Measurements from ENCODE around the gene DNAH14. TPM values are rescaled to one million over a fixed set of nuclear protein-coding genes. Genes with fewer than 3 reads are reported as not detected.
"Not testable (repeated sequence)": the region's sequence is repeated elsewhere in the genome, so short reads cannot be mapped to it uniquely, and the experiment has no call there.

DNAH14 gene
- total RNA-seq, 2 experiments from 2014 or later: 0.55 TPM; not detected in 1

DNA sequence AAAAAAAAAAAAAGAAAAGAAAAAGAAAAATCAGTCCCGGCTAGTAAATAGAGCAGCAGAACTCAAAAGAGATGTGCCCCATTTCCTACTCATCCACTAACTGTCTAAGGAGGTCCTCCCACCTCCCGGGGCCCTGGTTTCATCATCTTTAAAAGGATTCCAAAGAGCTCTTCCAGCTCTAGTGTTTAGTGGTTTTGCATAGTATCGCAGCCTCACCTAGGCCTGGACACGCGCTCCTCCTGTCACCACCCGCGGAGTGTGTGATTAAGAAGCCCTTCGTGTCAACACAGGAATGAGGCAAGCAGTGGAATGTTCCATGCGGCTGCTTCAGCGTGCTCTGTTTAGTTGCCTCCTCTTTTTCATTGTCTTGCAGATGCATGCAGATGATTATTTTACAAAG lies 449.4 kb downstream of the DNAH14 start:
- intact Hi-C loops (cut with micrococcal nuclease): no loop called here
- POLR2A ChIA-PET: no interaction called here

DNA sequence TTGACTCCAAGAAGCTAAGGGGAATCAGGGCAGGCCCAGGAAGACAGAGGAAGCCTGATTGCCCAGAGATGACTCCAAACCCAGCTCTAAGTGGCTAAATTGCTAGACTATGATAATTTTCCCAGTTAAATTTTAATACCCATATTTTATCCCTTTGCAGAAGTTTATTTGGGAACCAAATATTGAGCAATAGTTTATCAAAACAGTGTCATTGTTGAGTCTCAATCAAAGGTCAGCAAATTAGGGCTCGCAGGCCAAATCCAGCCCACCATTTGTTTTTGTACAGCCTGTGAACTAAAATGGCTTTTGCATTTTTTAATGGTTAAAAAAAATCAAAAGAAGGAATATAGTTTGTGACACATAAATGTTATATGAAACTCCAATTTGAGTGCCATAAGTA lies 451.2 kb downstream of the DNAH14 start:
- Mint-ChIP-seq H3K27ac (no peak overlapping the region), H3K27me3 (no peaks in the 10 kb centered on the region), H3K4me1 (ENCODE audit: low read depth) (no peaks in the 10 kb centered on the region), H3K4me3 (no peak overlapping the region), H3K36me3 (no peaks in the 10 kb centered on the region), H3K9me3 (no peaks in the 10 kb centered on the region)
- ChIA-PET POLR2A (no interaction called here), CTCF (no interaction called here)
- intact Hi-C loops (cut with micrococcal nuclease): no loop called here
- no peak for DNase-seq

More for the DNA sequence above, 449.4 kb downstream of the DNAH14 start:
- no peaks in the 10 kb centered on the region for H3K27me3 Mint-ChIP-seq
- CTCF ChIA-PET: no interaction called here
- no peaks in the 10 kb centered on the region for H3K4me1 Mint-ChIP-seq (ENCODE audit: low read depth)
- no peaks in the 10 kb centered on the region for H3K36me3 Mint-ChIP-seq
- no peak for DNase-seq
- no peak overlapping the region for H3K27ac Mint-ChIP-seq
- H3K4me3 Mint-ChIP-seq: no peak overlapping the region
- H3K9me3 Mint-ChIP-seq: no peaks in the 10 kb centered on the region

DNA sequence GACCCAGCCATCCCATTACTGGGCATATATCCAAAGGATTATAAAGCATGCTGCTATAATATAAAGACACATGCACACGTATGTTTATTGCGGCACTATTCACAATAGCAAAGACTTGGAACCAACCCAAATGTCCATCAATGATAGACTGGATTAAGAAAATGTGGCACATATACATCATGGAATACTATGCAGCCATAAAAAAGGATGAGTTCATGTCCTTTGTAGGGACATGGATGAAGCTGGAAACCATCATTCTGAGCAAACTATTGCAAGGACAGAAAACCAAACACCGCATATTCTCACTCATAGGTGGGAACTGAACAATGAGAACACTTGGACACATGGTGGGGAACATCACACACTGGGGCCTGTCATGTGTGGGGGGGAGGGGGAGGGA lies 457.4 kb downstream of the DNAH14 start:
- not testable (repeated sequence) for H3K27me3 Mint-ChIP-seq

DNA sequence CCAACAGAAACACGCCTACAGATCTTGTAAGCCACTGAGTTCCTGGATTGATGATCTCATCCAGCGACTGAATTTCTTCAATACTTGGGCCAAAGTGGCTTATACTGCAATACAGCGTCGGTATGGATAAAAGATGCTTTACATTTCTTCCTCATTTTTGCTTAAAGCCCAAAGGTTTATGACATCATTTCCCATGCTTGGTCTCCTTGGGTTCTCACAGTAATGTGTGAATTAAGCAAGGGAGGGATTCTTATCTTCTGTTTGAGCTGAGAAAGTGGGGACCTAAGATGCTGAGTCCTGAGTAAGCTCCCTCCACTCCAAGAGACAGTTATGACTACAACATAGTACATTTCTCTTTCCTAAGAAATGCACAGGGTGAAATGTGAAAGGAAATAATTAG lies 458.9 kb downstream of the DNAH14 start:
- POLR2A ChIA-PET: no interaction called here
- Mint-ChIP-seq H3K4me3 (no peak overlapping the region), H3K27ac (no peak overlapping the region), H3K36me3 (no peaks in the 10 kb centered on the region), H3K4me1 (ENCODE audit: low read depth) (peaks cover 4% of the 10 kb centered on the region), H3K9me3 (no peaks in the 10 kb centered on the region), H3K27me3 (no peaks in the 10 kb centered on the region)
- CTCF ChIA-PET: no interaction called here
- intact Hi-C loops (cut with micrococcal nuclease): no loop called here
- no peak for DNase-seq

More for the DNA sequence above, 457.4 kb downstream of the DNAH14 start:
- intact Hi-C loops (cut with micrococcal nuclease); H3K4me3 Mint-ChIP-seq; H3K4me1 Mint-ChIP-seq (ENCODE audit: low read depth); DNase-seq; H3K27ac Mint-ChIP-seq; CTCF ChIA-PET; H3K9me3 Mint-ChIP-seq; H3K36me3 Mint-ChIP-seq; POLR2A ChIA-PET: not testable (repeated sequence)

DNA sequence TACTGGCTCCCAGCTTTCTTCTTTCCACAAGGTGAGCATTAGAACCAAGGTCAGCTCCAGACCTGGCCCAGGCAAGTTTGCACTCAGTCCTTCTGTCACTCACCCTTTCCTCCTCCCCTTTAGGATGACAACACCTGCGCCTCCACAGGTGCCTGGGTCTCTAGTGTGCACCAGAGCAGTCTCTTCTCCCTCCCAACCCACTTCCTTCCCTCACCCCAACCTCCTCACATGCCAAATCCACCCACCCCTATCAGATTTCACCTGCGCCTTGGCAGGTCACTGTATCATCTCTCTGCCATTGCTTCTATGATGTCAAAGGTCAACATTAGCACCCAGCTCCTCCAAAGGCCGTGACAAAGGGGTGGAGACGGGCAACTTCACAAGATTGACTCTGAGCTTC lies 460.4 kb downstream of the DNAH14 start:
- Mint-ChIP-seq H3K27ac (no peak overlapping the region), H3K27me3 (no peaks in the 10 kb centered on the region), H3K9me3 (no peaks in the 10 kb centered on the region), H3K36me3 (no peaks in the 10 kb centered on the region), H3K4me3 (no peak overlapping the region), H3K4me1 (ENCODE audit: low read depth) (peaks cover 4% of the 10 kb centered on the region)
- ChIA-PET POLR2A (no interaction called here), CTCF (no interaction called here)
- no peak for DNase-seq
- intact Hi-C loops (cut with micrococcal nuclease): no loop called here

DNA sequence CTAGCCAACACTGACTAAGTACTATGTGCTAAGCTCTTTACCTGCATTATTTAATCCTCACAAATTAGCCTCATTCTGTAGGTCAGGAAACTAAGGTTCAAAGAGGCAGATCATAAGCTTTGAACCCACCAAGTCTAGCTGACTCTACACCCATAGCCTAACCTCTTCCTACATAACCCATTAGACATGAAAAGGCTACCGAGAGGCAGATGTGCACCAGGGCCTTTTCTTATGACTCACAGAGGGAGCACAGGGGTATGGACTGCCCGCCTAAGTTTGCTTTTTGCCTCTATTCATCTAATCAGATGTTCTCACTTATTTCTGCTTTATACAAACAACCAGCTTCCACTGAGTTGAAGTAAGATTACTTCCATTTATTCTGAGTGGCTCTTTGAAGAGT lies 466.9 kb downstream of the DNAH14 start:
- POLR2A ChIA-PET: no interaction called here
- no peaks in the 10 kb centered on the region for H3K4me1 Mint-ChIP-seq (ENCODE audit: low read depth)
- peaks cover 30% of the 10 kb centered on the region for H3K36me3 Mint-ChIP-seq
- DNase-seq: no peak
- H3K4me3 Mint-ChIP-seq: no peak overlapping the region
- CTCF ChIA-PET: interaction anchor here (0.7 kb wide), 1 partner anchor 592 kb away, joined by 3 read pairs; no protein-coding TSS in a partner anchor
- intact Hi-C loops (cut with micrococcal nuclease): no loop called here
- no peak overlapping the region for H3K27ac Mint-ChIP-seq
- H3K9me3 Mint-ChIP-seq: no peaks in the 10 kb centered on the region
- H3K27me3 Mint-ChIP-seq: no peaks in the 10 kb centered on the region

DNA sequence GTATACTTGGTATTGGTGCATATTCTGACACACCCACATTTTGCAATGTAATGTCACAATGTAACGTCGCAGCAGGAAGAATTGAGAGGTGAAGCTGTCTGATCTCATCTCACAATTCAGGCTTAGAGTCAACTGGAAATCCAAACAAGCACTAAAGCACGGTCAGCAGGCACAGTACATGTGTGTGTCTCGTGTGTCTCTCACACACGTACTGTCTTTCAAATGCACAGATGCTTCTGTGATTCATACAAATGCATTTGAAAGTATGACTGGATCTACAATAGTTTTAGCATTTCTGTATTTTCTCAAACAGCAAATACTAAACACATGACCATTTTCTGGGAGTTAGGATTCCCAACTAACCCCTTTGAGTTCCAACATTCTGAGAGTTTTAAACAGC lies 471.5 kb downstream of the DNAH14 start:
- Mint-ChIP-seq H3K27ac (no peak overlapping the region), H3K4me1 (ENCODE audit: low read depth) (no peaks in the 10 kb centered on the region), H3K9me3 (no peaks in the 10 kb centered on the region), H3K4me3 (no peak overlapping the region), H3K36me3 (peaks cover 49% of the 10 kb centered on the region), H3K27me3 (no peaks in the 10 kb centered on the region)
- CTCF ChIA-PET: no interaction called here
- POLR2A ChIA-PET: no interaction called here
- intact Hi-C loops (cut with micrococcal nuclease): no loop called here
- no peak for DNase-seq

DNA sequence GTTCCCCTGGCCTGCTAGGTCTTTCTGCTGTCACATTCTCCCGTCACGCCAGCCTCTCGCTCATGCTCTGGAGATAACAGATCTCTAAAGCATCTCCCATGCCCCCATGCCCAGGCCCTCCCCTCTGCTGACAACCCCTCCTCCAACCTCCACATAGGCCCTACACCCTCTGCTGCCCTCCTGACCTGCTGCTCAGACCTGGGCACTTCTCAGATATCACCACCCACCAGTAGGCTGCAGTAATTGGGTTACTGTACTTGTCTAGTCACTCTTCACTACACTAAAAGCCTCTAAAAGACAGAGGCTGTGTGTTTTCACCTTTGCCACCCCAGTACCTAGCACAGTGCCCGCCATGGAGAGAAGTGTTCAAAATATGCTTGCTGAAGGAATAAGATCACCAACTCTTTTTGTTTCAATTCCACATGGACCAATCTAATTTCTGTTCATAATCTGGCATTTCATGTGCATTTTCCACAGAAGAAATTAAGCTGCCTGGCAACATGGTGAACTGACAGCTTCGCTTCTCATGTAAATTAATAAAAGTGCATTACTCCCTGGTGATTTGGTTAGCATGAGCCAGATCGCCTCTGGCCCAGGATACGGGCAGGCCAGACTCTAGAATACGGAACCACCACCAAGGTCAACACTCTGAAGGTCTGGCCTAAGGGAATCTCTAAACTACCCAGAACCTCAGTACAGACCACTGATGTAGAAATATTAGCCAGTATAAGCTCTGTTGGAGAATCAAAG lies 477.7 kb downstream of the DNAH14 start:
- no peak for DNase-seq
- no peak overlapping the region for H3K4me3 Mint-ChIP-seq
- H3K4me1 Mint-ChIP-seq (ENCODE audit: low read depth): no peaks in the 10 kb centered on the region
- peaks cover 56% of the 10 kb centered on the region for H3K36me3 Mint-ChIP-seq
- ChIA-PET POLR2A (no interaction called here), CTCF (no interaction called here)
- intact Hi-C loops (cut with micrococcal nuclease): no loop called here
- no peaks in the 10 kb centered on the region for H3K27me3 Mint-ChIP-seq
- H3K27ac Mint-ChIP-seq: no peak overlapping the region
- no peaks in the 10 kb centered on the region for H3K9me3 Mint-ChIP-seq

DNA sequence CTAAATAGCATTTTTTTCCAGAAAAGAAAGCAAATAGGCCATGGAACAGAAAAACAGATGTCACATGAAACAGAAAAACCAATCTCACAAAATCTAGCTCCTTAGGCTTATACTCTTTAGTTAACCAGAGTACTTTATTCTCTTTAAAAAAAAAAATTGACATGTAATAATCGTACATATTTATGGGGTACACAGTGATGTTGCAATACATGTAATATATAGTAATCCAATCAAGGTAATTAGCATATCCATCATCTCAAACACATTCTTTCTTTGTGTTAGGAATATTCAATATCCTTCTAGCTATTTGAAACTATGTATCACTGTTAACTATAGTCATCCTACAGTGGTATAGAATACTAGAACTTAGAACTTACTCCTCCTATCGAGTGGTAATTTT lies 478.3 kb downstream of the DNAH14 start:
- H3K36me3 Mint-ChIP-seq: peaks cover 61% of the 10 kb centered on the region
- no peak overlapping the region for H3K4me3 Mint-ChIP-seq
- no peaks in the 10 kb centered on the region for H3K9me3 Mint-ChIP-seq
- no peaks in the 10 kb centered on the region for H3K4me1 Mint-ChIP-seq (ENCODE audit: low read depth)
- POLR2A ChIA-PET: interaction anchor here (0.7 kb wide), 1 partner anchor 475 kb away, joined by 3 read pairs; the partner anchor contains the start of gene TMEM63A
- H3K27ac Mint-ChIP-seq: no peak overlapping the region
- CTCF ChIA-PET: no interaction called here
- no peak for DNase-seq
- no peaks in the 10 kb centered on the region for H3K27me3 Mint-ChIP-seq
- intact Hi-C loops (cut with micrococcal nuclease): no loop called here

DNA sequence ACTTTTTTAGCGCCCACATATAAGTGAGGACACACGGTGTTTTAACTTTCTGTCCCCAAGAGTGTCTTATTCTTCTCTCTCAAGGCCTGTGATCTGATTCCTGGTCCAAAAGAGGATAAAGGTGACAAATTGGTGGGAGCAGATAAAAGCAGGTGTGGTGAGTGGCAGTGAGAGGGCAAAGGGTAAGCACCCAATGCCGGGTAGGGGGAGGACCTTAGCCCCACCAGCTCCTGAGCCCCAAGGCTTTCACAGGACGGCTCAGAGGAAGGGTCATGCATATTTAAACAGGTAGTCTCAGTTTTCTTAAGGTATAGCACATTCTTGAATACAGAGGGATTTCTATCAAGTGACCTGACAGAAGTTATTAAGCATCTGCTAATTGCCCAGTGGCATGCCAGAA lies 478.8 kb downstream of the DNAH14 start:
- Mint-ChIP-seq H3K27ac (no peak overlapping the region), H3K4me3 (no peak overlapping the region), H3K36me3 (peaks cover 58% of the 10 kb centered on the region), H3K27me3 (no peaks in the 10 kb centered on the region), H3K4me1 (ENCODE audit: low read depth) (no peaks in the 10 kb centered on the region), H3K9me3 (no peaks in the 10 kb centered on the region)
- intact Hi-C loops (cut with micrococcal nuclease): no loop called here
- CTCF ChIA-PET: interaction anchor here (1.0 kb wide), 1 partner anchor 67 kb away, joined by 3 read pairs; no protein-coding TSS in a partner anchor
- no peak for DNase-seq
- POLR2A ChIA-PET: interaction anchor here (0.7 to 1.2 kb wide), 2 partner anchors 20 to 474 kb away, joined by 3 to 4 read pairs; partner anchors contain the start of gene TMEM63A

DNA sequence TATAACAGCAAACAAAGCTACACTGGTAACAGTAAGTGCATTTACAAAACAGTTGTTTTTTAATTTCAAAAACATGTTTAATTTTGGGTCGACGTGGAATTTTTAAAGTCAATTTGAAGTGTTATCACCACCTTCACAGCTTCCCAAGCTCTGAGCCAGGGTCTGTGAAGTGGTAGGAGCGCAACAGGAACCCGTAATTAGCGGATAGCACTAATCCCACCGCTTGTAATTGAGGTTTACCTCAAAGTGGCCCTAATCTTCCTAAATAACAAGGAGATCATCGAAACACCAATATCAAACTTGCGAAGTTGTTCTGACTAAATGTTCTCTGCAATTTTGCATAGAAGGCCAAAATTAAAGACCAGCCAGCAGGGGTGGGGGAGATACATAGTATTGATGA lies 479.6 kb downstream of the DNAH14 start:
- H3K27ac Mint-ChIP-seq: no peak overlapping the region
- no peaks in the 10 kb centered on the region for H3K27me3 Mint-ChIP-seq
- H3K4me1 Mint-ChIP-seq (ENCODE audit: low read depth): no peaks in the 10 kb centered on the region
- no peak for DNase-seq
- no peak overlapping the region for H3K4me3 Mint-ChIP-seq
- ChIA-PET CTCF (interaction anchor here (1.0 kb wide), 2 partner anchors 17 to 66 kb away, joined by 3 read pairs; no protein-coding TSS in a partner anchor), POLR2A (interaction anchor here (1.2 kb wide), 1 partner anchor 19 kb away, joined by 4 read pairs; no protein-coding TSS in a partner anchor)
- H3K9me3 Mint-ChIP-seq: no peaks in the 10 kb centered on the region
- intact Hi-C loops (cut with micrococcal nuclease): no loop called here
- H3K36me3 Mint-ChIP-seq: peaks cover 60% of the 10 kb centered on the region

DNA sequence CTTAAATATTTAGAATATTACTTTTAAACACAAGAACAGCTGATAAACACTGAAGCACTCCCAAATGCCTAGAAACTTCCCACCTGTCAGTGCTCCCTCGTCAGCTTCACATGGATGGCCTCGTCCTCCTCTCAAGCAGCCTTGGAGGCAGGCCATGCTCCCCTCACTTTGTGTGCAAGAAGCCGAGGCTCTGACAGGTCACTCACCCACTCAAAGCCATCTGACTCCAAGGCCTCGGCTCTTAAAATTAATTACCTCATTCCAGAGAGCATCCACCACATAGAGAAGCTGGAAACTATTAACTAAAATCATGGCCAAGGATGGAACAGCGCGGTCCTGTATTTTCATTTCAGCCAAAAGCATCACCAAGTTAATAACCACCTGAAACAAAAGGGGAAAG lies 480.6 kb downstream of the DNAH14 start:
- CTCF ChIA-PET: interaction anchor here (1.0 kb wide), 1 partner anchor 16 kb away, joined by 3 read pairs; no protein-coding TSS in a partner anchor
- Mint-ChIP-seq H3K9me3 (no peaks in the 10 kb centered on the region), H3K27me3 (no peaks in the 10 kb centered on the region), H3K4me1 (ENCODE audit: low read depth) (no peaks in the 10 kb centered on the region), H3K4me3 (no peak overlapping the region), H3K27ac (no peak overlapping the region), H3K36me3 (peaks cover 60% of the 10 kb centered on the region)
- POLR2A ChIA-PET: no interaction called here
- intact Hi-C loops (cut with micrococcal nuclease): no loop called here
- no peak for DNase-seq

DNA sequence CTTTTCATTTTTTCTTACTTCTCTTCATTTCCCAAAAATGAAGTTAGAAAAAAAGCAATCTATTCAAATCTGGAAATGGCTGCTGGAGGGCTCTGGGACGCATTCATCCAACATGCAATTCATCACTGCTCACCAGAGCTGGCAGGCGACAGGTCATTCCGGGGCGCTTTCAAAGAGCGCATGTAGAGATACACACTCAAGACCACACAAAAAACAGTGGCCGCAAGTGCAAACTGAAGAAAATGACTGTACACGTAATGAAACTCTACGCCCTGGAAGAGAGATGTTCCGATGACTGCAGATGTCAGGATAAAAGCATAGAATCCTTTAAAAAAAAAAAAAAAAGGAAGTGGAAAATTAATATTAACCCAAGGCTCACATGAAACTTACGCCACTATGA lies 482.8 kb downstream of the DNAH14 start:
- Mint-ChIP-seq H3K36me3 (peaks cover 58% of the 10 kb centered on the region), H3K27ac (no peak overlapping the region), H3K9me3 (no peaks in the 10 kb centered on the region), H3K27me3 (no peaks in the 10 kb centered on the region), H3K4me1 (ENCODE audit: low read depth) (no peaks in the 10 kb centered on the region), H3K4me3 (no peak overlapping the region)
- POLR2A ChIA-PET: no interaction called here
- DNase-seq: no peak
- CTCF ChIA-PET: no interaction called here
- intact Hi-C loops (cut with micrococcal nuclease): no loop called here
